ENCODE measurements around the gene XPO5.
A peak's percentile ranks its signal among the peaks of the same experiment; 100 is the strongest.
"Not testable (repeated sequence)": the region's sequence is repeated elsewhere in the genome, so short reads cannot be mapped to it uniquely, and the experiment has no call there.

Gene XPO5

DNA sequence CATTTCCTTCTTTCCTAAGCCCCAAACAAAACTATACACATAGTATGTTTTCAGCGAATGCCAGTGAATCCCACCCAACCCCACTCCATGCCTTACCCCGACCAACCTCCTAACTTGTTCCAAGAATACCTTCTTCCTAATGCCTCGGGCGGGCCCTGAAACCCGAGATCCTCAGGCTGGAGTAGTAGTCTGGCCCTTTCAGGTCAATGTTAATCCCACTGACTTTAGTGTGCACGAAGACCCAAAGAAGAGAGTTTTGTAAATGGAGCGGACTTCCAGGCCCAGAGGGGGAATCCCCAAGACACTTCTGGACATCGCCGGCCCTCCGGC, 59.5 kb downstream of the XPO5 start:
- DNase-seq = no peak

GRCh38 chr6:43515808-43516207, 60.0 kb downstream of the XPO5 start:
- DNase-seq = no peak

- DNase-seq = no peak
Measured at GRCh38 chr6:43511824-43512415, 63.9 kb downstream of the XPO5 start.

GRCh38 chr6:43510827-43511163, 65.0 kb downstream of the XPO5 start:
- no peak for DNase-seq

- peak; percentile 82 for DNase-seq
Measured at GRCh38 chr6:43509984-43510826, 65.6 kb downstream of the XPO5 start, which contains the start of gene LRRC73. TSS of gene LRRC73 (minus strand) at chr6:43510346. CDS start at chr6:43509785, 561 bp downstream.

DNA sequence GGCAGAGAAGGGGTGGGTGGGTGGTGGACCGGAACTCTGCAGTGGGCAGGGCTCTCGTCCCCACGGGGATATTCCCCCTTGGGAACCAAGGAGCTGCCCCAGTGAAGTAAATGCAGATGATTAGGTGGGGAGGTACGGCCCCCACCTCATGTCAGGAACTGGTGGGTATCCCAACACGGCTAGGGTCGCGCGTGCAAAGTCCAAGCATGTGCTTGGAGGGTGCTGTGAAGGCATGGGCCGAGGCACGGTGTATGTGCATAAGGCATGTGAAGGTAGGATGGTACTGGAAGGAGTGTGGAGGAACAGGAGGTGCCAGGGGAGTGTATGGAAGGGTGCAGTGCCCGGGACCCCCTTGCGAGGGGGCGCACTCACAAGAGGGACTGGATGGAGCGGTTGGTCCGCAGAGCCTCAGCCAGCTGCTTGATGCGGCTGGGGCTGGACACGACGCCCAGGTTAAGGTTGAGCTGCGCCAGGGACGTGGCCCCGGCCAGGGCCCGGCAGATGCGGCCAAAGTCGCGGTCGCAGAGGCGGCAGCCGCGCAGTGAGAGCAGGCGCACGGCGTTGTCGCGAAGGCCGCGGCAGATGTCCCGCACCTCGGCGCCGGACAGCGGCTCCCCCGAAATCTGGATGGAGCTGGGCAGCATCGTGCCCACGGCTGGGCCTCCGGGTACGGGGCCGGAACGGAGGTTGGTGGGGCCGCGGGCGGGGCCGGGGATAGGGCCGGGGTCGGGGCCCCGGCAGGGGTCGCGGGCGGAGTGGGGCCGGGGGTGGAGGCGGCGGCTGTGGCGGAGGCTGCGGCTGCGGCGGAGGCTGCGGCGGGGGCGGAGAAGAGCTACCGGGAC, 66.5 kb downstream of the XPO5 start:
- no peak for DNase-seq

DNA sequence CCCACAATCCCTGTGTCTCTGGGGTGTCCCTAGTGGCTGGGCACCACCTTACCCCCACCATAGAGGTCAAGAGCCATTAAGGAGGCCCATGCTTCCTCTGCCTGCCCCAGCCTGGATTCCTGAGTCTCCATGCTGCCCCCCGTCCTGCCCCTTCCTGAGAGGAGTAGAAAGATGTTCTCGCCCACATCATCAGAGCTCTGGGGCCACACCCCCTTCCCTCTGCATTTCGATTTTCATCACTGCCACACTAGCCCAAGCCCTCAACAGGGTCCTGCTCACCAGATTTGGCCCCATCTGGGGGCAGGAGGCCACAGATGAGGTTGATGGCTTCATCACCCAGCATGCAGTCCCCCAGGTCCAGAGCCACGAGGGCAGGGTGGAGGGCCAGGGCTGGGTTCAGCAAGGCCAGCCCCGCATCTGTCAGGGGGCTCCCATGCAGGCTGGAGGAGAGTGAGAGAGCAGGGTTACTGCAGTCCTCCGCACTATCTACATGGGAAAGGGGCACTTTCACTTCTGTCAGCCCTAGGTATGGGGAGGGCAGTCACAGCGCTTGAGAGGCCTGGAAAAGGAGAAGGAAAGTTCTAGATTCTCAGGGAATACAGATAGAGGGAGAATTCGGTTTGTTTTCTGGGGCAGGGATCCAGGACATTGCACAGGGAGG, 67.2 kb downstream of the XPO5 start:
- DNase-seq = no peak

DNA sequence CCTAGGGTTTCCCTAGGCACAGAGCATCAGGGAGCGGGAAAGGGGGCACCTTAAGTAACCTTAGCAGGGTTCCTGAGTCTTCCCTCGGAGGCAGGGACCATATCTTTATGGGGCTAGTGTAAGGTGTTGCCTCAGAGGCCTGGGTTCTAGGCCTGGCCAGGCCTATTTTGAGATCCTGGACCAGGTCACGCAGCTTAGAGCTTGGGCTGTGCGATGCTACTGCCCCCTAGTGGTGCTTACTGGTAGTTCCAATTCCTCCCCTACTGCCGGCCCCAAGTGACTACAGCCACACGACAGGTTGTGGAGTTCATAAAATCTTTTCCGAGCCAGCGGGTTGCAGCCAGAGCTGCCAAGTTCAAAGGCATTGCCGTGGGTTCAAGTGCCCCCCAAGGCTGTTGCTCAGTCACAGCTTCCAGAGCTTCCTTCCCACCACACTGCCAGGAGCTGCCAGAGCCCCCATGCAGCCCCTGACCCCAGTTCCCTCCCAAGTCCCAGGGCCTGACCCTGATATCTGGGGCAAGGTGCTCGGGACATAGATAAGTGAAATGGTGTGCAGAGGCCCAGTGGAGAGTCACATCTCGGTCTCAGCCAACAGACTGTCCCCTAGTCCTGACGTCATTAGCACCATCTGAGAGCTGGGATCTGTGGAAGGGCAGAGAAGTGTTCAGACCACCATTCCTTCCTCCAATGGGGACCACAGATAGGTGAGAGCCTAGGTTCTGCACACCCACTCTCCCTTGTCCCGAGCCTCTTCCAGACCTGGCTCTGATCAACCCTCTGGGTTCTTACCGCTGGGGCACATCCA, 69.0 kb downstream of the XPO5 start:
- peak; percentile 54 for DNase-seq

DNA sequence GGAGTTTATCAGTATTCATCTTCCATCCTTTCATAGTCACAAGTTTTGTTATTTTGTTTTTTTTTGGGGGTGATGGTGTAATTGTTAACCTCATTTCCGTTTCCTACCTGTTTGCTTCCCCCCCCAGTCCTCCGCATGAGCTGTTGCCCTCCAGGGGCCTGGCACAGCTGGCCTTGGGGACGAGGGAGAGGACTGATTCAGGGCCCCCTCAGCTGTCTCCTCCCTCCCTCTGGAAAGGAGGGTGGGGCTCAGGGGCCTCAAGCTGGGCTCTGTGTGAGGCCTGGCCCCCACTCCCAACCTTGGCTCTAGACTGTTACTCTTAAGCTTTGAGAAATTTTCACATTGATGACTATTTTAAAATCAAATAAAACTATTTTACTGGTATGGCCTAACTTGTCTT, 69.7 kb downstream of the XPO5 start:
- no peak for DNase-seq

DNA sequence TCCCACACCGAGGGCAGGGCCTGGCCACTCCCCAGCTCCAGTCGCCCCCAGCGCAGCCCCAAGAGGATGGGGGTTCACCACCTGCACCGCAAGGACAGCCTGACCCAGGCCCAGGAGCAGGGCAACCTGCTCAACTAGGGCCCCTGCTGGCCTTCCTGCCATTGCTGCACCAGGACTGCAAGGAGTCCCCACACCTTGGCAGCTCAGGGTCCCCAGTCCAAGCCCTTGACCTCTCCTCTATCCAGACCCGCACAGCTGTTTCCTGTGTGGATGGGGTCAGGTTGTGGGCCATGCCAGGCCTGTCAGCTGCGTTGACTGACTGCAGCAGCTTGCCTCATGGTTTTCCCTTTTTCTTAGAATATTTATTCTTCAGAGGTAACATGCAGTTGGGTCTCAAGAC, 70.1 kb downstream of the XPO5 start:
- no peak for DNase-seq

DNA sequence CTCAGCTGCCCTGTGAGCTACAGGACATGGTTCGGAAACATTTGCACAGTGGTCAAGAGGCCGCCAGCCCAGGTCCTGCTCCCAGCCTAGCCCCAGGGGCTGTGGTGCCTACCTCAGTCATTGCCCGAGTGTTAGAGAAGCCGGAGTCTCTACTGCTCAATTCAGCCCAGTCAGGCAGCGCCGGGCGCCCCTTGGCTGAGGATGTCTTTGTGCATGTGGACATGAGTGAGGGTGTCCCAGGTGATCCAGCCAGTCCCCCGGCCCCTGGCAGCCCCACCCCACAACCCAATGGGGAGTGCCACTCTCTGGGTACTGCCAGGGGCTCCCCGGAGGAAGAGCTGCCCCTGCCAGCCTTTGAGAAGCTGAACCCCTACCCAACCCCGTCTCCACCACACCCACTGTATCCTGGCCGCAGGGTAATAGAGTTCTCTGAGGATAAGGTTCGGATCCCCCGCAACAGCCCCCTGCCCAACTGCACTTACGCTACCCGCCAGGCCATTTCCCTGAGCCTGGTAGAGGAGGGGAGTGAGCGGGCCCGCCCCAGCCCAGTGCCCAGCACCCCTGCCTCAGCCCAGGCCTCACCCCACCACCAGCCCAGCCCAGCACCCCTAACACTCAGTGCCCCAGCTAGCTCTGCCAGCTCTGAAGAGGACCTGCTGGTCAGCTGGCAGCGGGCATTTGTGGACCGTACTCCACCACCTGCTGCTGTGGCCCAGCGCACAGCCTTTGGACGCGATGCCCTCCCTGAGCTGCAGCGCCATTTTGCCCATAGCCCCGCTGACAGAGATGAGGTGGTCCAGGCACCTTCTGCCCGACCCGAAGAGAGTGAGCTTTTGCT, 70.9 kb downstream of the XPO5 start:
- no peak for DNase-seq

- no peak for DNase-seq
Measured at GRCh38 chr6:43503443-43503842, 72.4 kb downstream of the XPO5 start.

- DNase-seq = no peak
Measured at GRCh38 chr6:43502666-43503065, 73.2 kb downstream of the XPO5 start.

- DNase-seq = no peak
Measured at GRCh38 chr6:43500921-43501320, 74.9 kb downstream of the XPO5 start.

- no peak for DNase-seq
Measured at GRCh38 chr6:43499028-43499815, 76.6 kb downstream of the XPO5 start.

DNA sequence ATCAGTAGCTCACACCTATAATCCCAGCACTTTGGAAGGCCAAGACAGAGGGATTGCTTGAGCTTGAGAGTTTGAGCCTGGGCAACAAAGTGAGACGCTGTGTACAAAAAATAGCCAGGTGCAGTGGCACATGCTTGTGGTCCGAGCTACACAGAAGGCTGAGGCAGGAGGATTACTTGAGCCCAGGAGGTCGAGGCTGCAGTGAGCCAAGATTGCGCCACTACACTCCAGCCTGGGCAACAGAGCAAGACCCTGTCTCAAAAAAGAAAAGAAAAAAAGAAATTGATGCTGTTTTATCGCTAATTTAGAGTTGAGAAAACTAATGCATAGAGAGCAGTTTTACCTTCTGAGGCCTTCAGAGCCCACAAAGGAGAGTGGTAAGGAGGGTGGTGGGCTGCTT, 77.5 kb downstream of the XPO5 start:
- DNase-seq = not testable (repeated sequence)

GRCh38 chr6:43497689-43498088, 78.1 kb downstream of the XPO5 start:
- DNase-seq = no peak

GRCh38 chr6:43497129-43497396, 78.8 kb downstream of the XPO5 start:
- DNase-seq = no peak

GRCh38 chr6:43496370-43497128, 79.3 kb downstream of the XPO5 start:
- no peak for DNase-seq

DNA sequence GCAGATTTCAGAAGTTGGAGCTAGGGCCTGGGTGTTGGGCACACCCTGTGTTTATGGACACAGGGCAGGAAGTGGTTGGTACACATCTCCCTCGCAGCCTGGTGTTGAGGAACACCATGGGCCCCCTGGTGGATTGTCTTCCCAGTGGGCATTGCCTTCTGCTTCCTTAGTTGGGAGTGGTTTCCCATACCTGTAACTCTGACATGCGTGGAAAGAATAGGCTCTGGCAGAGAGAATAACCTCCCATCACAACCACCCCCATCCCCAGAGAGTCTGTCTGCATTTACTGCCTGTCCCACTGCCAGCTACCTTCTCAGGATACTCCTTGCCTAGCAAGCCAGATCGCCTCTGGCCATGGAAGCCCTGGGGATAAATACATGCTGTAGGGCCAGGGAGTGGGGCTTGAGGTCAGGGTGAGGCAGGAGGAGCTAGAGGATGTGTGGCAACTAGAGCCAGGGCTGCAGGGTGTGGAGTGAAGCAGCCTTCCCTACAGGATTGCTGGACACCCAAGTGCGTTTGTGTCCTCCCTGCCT, 80.4 kb downstream of the XPO5 start:
- DNase-seq = no peak

Data from COR-L47 (cell line).